Transverse colon (tissue), 4 donors: ENCODE measurements around the gene GLIPR2. TPM values are rescaled to one million over a fixed set of nuclear protein-coding genes. Genes with fewer than 3 reads are reported as not detected.

Source experiments
- DNase-seq: peaks from one replicate; pipeline ENCODE4 v3.0.0-alpha.2; 2019
- H3K27ac ChIP-seq, 4 donors: fragments of 200-600 bp; sonication (generic); 2 replicates each; pipeline ENCODE4 v1.5.1; 2016 to 2018; ENCODE audit warnings: inconsistent platforms in 4 of 4
- H3K27me3 ChIP-seq: fragments of 200-600 bp; sonication (generic); 2 replicates; pipeline ENCODE4 v1.5.1; 2017; ENCODE audit warnings: inconsistent platforms
- H3K36me3 ChIP-seq, 4 donors: fragments of 200-600 bp; sonication (generic); 2 replicates each; pipeline ENCODE4 v1.5.1; 2017 to 2019; ENCODE audit warnings: inconsistent platforms in 4 of 4
- H3K4me1 ChIP-seq, 4 donors: fragments of 200-600 bp; sonication (generic); 2 replicates each; pipeline ENCODE4 v1.5.1; 2017 to 2020; ENCODE audit warnings: inconsistent platforms in 4 of 4
- H3K4me3 ChIP-seq, 4 donors: fragments of 200-600 bp; sonication (generic); 1 replicate in 1 of 4; 2 replicates in 3 of 4; pipeline versions ENCODE4 v1.5.1 to v1.6.1; 2017 to 2019; ENCODE audit warnings: inconsistent platforms in 4 of 4
- H3K9me3 ChIP-seq, 2 donors: fragments of 200-600 bp; sonication (generic); 2 replicates each; pipeline ENCODE4 v1.5.1; 2017 to 2019; ENCODE audit warnings: inconsistent platforms in 2 of 2
- EP300 ChIP-seq: sonication (generic); formaldehyde crosslinking; IDR thresholded peaks from one replicate; pipeline ENCODE4 v1.6.1; 2017; ENCODE audit warnings: antibody characterized with exemption, low read depth
- POLR2A ChIP-seq: fragments of 450-650 bp; IDR thresholded peaks from one replicate; pipeline ENCODE4 v1.6.1; 2016; ENCODE audit warnings: antibody characterized with exemption, mild to moderate bottlenecking, moderate library complexity
- POLR2AphosphoS5 ChIP-seq, 3 donors: sonication (generic); formaldehyde crosslinking; IDR thresholded peaks; one replicate each; pipeline ENCODE4 v1.6.1; 2016; ENCODE audit warnings: antibody characterized with exemption in 3 of 3
- WGBS, 2 donors: methylation state at CpG; one replicate each; pipeline ENCODE4 v1.1.5; 2018; ENCODE audit warnings: low coverage in 1 of 2; 5-methylcytosine and 5-hydroxymethylcytosine counted together
- in situ Hi-C, 4 donors: fragments of 200-750 bp; cut with MboI; loops; one replicate each; pipeline versions ENCODE4 v1.15.0 to v1.15.1; 2017; ENCODE audit warnings: low sequenced_read_pairs in 3 of 4, low pct_ligation_motif_present in 1 of 4, low pct_unique_long_range_greater_than_20kb in 1 of 4
- intact Hi-C: fragments of 100-400 bp; cut with DNase I; formaldehyde crosslinking; loops from one replicate; pipeline ENCODE4 v1.15.1; 2023; ENCODE audit warnings: low total_unique reads
- total RNA-seq, 4 donors: library from RNA; depleted of rRNA; stranded (reverse); fragments of >200 nt; gene quantifications; one replicate each; pipeline ENCODE4 v1.1.0, GENCODE V29; 2016
- TF ChIP-seq, protein P1 (sequence below), 5 experiments: fragments of 200-600 bp in 3 of 5; fragments of 450-650 bp in 2 of 5; sonication (generic) in 3 of 5; IDR thresholded peaks; 1 replicate in 2 of 5; 2 replicates in 3 of 5; pipeline ENCODE4 v1.5.1; 2016 to 2017; ENCODE audit warnings: antibody characterized with exemption in 5 of 5, inconsistent platforms in 3 of 5, mild to moderate bottlenecking in 2 of 5, moderate library complexity in 1 of 5

The GLIPR2 gene
- total RNA-seq, 4 donors from 2014 or later, result 9.7 to 40.4 (median 26.7) TPM

- TF ChIP-seq, protein P1, sequence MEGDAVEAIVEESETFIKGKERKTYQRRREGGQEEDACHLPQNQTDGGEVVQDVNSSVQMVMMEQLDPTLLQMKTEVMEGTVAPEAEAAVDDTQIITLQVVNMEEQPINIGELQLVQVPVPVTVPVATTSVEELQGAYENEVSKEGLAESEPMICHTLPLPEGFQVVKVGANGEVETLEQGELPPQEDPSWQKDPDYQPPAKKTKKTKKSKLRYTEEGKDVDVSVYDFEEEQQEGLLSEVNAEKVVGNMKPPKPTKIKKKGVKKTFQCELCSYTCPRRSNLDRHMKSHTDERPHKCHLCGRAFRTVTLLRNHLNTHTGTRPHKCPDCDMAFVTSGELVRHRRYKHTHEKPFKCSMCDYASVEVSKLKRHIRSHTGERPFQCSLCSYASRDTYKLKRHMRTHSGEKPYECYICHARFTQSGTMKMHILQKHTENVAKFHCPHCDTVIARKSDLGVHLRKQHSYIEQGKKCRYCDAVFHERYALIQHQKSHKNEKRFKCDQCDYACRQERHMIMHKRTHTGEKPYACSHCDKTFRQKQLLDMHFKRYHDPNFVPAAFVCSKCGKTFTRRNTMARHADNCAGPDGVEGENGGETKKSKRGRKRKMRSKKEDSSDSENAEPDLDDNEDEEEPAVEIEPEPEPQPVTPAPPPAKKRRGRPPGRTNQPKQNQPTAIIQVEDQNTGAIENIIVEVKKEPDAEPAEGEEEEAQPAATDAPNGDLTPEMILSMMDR (IDR thresholded peaks at IDR 0.05), result no peak
- TF ChIP-seq POLR2AphosphoS5 (IDR thresholded peaks at IDR 0.05), result no peak
- TF ChIP-seq POLR2A, result no peak
- TF ChIP-seq EP300, result no peak
- Histone ChIP-seq H3K4me3 (peak overlapping the region; percentile 70 to 96 (median 78)), H3K36me3 (no peaks in the 10 kb centered on the region), H3K27me3 (no peaks in the 10 kb centered on the region), H3K4me1 (peaks cover 25 to 43% (median 31%) of the 10 kb centered on the region in 4 donors), H3K9me3 (no peaks in the 10 kb centered on the region), H3K27ac (peak overlapping the region; percentile 90 to 96 (median 92))
- peak; percentile 35 for DNase-seq
- intact Hi-C loops (no loop called here), in situ Hi-C loops (no loop called here)
- 0 to 1% methylated on average over 6 to 18 of the region's 18 CpGs for WGBS, 2 donors
These were observed 54.7 kb downstream of the GLIPR2 start for GRCh38 chr9:36191290-36191645.

- Histone ChIP-seq H3K9me3 (no peaks in the 10 kb centered on the region), H3K27me3 (no peaks in the 10 kb centered on the region), H3K4me3 (peak overlapping the region; percentile 70 to 96 (median 78)), H3K27ac (peak overlapping the region; percentile 90 to 96 (median 92)), H3K4me1 (peaks cover 25 to 43% (median 31%) of the 10 kb centered on the region in 4 donors), H3K36me3 (peaks cover 0 to under 1% (median 0%) of the 10 kb centered on the region in 4 donors)
- WGBS, 2 donors, result 0 to 2% methylated on average over 5 to 7 of the region's 7 CpGs
- intact Hi-C loops, result no loop called here
- DNase-seq, result no peak
- TF ChIP-seq POLR2A, result no peak
- no peak for TF ChIP-seq EP300
- TF ChIP-seq POLR2AphosphoS5 (IDR thresholded peaks at IDR 0.05), result no peak
- TF ChIP-seq, protein P1 (IDR thresholded peaks at IDR 0.05), result no peak
- in situ Hi-C loops, result no loop called here
These were observed 55.2 kb downstream of the GLIPR2 start for GRCh38 chr9:36191686-36192085.

DNA sequence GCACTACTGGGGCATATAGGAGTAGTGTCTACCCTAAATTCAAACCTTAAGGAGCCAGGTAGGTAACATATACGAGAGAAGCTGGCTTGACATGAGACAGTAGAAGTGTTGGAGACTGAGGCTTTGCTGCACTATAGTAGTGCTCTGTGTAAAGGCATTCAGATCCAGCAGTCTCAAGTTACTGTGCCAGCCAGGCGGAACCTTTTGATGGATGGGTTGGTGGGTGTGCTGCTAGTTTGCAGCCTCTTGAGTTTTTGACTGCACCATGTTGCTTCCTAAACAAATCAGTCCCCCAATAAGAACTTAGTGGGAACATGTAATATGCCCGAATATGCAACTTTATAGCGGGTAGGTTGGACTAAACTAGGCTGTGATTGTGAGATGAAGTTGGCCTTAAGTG lies 55.7 kb downstream of the GLIPR2 start:
- Histone ChIP-seq H3K27me3 (no peaks in the 10 kb centered on the region), H3K9me3 (no peaks in the 10 kb centered on the region), H3K4me3 (peak overlapping the region; percentile 70 to 96 (median 78)), H3K36me3 (peaks cover 0 to 6% (median 0%) of the 10 kb centered on the region in 4 donors), H3K4me1 (peaks cover 25 to 43% (median 31%) of the 10 kb centered on the region in 4 donors), H3K27ac (peak overlapping the region in 1 of 4 donors; percentile 90)
- 64% methylated on average over 4 of the region's 4 CpGs; no CpG with 5 or more reads in 1 of the 2 donors for WGBS, 2 donors
- intact Hi-C loops (no loop called here), in situ Hi-C loops (no loop called here)
- no peak for DNase-seq
- TF ChIP-seq POLR2AphosphoS5 (IDR thresholded peaks at IDR 0.05) (no peak), EP300 (no peak), POLR2A (no peak)
- TF ChIP-seq, protein P1 (IDR thresholded peaks at IDR 0.05), result no peak

DNA sequence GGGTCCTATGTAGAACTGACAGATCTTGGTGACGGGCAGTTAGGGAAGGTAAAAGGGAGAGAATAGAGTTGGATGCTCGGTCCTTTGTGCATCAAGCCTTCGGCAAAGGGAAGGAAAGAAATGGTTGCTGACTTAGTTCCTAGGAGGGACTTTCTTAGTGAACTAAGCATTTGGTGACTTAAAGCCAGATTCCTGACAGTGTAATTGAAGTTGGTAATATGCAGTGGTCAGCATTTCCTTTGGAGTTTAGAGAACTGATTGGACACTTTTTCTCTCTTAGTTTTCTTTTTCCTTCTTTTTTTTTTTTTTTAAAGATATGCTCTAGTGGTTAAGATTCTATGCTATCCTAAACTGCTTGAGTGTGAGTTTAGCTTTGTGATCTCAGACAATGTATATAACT lies 56.5 kb downstream of the GLIPR2 start:
- in situ Hi-C loops, result no loop called here
- WGBS, 2 donors, result 66 to 68% methylated on average over 3 of the region's 3 CpGs

More for the DNA sequence above, 56.5 kb downstream of the GLIPR2 start:
- Histone ChIP-seq H3K4me1 (peaks cover 25 to 43% (median 31%) of the 10 kb centered on the region in 4 donors), H3K27me3 (no peaks in the 10 kb centered on the region), H3K9me3 (no peaks in the 10 kb centered on the region), H3K27ac (no peak overlapping the region), H3K4me3 (peak overlapping the region in 1 of 4 donors; percentile 96), H3K36me3 (peaks cover 0 to 14% (median under 1%) of the 10 kb centered on the region in 4 donors)
- no peak for DNase-seq
- TF ChIP-seq POLR2AphosphoS5 (IDR thresholded peaks at IDR 0.05) (no peak), EP300 (no peak), POLR2A (no peak)
- TF ChIP-seq, protein P1 (IDR thresholded peaks at IDR 0.05), result no peak
- intact Hi-C loops, result no loop called here
